NCI-H82 treated with DMSO at 0.1 percent for 48 hours (cell line): ENCODE data around the gene JARID2.
A peak's percentile ranks its signal among the peaks of the same experiment; 100 is the strongest.

Source experiments
- DNase-seq: peaks from one replicate; lab custom pipeline; 2025; ENCODE audit not compliant: unreplicated experiment; lab: John Stamatoyannopoulos, UW

The JARID2 gene

DNA sequence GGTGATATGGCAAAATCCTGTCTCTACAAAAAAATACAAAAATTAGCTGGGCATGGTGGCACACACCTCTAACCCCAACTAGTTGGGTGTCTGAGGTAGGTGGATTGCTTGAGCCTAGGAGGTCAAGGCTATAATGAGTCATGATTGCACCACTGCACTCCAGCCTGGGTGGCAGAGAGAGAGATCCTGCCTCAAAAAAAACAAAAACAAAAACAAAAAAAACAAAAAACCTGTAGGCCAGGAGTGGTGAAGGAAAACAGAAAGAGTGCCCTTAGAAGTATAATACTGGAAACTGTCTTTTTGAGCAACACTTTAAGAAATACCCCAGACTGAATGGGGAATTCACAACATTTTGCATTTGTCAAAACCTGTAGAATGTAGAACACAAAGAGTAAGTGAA, 85.3 kb downstream of the JARID2 start:
- no peak for DNase-seq

DNA sequence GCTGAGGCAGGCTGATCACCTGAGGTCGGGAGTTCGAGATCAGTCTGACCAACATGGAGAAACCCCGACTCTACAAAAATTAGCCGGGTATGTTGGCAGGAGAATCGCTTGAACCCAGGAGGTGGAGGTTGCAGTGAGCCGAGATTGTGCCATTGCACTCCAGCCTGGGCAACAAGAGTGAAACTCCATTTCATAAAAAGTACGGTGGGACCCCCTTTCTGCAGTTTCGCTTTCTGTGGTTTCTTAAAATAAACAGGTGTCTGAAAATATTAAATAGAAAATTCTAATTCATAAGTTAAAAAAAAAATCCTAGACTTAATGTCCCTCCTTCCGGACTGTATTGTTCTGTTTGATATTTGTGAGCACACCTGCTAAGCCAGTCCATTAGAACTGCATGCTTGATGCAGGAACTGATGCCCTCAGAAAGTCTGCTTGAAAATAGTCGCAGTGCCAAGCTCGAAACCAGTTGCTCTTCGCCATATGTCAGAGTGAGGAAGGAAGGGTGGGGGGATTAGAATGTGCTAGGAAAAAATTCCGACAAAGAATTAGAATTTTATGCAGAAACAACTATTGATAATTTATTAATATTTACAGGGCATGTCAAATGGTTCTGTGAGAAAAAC, 85.9 kb downstream of the JARID2 start:
- DNase-seq: no peak

DNA sequence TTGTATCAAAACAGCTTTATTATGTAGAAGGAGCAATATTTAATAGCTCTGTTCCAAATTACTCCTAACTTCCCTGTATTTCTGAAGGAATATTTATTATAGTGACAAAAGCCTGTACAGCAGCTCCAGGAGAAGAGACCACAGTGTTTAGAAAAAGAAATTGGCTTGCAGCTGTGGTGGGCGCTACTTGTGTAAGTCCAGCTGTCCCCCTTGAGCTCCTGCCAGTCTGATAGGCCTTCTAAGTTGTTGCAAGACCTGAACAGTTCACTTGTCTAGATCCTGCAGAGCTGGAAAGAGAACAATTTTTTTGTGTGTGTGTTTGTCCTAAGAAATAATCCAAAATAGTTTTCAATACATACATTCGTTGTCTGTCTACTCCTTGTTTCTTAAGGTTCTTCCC, 86.6 kb downstream of the JARID2 start:
- DNase-seq: peak; percentile 23

DNA sequence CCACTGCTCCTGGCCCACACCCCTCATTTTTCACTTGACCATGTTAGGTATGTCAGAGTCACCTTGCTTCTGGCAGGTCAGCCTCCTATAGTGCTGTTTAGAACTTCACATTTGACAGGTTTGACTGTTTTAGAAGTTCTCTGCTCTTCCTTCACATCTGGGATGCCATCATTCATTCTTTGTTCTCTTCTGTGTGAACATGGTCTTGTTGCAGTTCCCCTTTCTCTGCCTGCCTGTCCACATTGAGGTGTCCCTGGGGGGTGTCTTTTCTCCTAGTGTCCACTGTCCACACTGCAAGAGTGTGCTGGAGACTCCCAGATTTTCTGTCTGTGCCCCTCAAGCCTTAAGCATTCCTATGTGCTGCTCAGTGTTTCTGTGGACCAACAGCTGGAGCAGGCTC, 89.5 kb downstream of the JARID2 start:
- no peak for DNase-seq

DNA sequence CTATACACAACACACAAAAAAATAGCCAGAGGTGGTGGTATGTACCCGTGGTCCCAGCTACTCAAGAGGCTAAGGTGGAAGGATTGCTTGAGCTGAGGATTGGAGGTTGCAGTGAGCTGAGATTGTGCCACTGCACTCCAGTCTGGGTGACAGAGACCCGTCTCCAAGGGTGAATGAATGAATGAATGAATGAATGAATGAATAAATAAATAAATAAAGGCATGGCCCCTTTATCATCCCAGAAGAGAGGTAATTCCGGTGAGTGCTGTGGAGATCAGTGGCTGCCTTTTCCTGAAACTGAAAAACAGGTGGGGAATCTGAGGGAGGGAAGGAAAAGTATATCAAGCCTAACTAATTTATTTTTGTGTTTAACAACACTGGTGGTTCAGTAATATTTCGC, 90.0 kb downstream of the JARID2 start:
- DNase-seq: no peak

DNA sequence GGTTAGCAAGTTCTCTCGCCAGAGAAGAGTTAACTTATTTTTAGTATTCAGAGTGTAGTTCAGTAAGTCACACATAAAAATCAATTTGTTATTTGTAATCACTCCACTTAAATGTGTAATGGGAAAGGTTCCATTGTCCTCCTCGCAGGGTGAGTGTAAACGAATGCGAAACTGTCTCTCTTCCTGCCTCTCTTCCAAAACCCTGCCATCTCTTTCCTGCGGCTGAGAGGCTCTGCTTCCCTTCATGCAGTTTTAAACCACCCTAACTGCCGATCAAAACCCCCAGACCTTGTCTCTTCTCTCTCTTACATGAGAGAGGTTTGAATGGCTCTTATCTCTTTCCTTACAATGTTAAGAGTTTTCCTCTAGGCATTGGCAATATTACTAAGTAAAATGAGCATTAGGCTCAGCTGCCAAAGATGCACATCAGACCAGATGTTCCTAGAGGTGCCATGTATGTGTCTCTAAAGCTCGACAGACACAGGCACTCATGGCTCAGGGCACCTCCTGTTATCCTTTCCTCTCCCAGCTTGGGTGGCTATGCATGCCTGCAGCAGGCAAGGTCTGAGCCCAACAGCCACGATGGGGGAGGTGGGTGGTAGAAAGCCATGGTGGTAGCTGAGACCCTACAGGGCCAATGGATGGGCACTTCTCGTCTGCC, 91.2 kb downstream of the JARID2 start:
- no peak for DNase-seq

DNA sequence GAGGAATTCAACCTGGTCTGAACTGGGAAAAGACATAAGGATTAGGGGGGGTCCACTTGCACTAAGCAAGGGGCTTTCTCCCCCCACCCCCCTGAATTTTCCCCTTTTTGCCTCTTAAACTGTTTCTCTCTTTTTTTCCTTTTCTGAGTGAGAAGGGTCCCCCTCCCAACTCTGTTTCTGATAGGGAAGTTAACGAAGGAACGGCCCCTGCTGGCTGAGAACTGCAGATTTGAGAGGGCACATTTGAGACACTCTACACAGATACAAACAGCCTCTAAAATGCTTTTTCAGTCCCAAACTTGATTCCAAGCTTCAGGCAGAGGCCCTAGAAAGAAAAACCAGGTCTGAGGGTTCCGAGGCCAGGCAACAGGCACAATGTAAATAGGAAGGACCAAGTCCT, 91.7 kb downstream of the JARID2 start:
- no peak for DNase-seq

DNA sequence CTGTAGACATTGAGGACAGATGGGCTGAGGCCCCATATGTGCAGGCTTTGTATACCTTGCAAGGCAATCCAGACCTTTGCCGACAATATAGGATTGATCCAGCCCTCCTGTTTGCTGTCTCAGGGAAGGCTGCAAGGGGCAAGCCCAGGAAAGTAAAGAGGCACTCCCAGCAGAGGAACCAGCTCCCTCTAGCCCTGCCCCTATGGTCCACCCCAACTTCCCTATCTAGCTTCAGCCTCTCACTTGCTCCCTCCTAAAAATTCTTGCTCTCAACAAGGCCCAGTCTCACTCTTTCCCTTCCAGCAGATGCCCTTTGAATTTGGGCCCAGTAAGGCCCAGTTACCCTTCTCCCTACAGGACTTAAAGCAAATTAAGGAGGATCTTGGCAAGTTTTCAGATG, 92.6 kb downstream of the JARID2 start:
- peak; percentile 37 for DNase-seq

DNA sequence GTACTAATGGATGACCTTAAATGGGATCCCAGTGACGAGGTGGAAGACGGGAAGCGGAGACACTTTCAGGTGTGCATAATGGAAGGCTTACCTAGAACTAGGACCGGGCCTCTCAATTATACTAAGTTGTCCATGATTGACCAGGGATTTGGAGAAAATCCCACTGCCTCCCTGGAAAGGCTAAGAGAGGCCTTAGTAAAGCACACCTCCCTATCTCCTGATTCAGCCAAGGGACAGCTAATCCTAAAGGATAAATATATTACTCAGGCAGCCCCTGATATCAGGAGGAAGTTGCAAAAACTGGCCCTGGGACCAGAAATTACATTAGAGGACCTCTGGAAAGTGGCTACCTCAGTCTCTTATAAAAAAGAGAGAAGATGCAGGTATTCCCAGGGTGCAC, 93.2 kb downstream of the JARID2 start:
- no peak for DNase-seq

DNA sequence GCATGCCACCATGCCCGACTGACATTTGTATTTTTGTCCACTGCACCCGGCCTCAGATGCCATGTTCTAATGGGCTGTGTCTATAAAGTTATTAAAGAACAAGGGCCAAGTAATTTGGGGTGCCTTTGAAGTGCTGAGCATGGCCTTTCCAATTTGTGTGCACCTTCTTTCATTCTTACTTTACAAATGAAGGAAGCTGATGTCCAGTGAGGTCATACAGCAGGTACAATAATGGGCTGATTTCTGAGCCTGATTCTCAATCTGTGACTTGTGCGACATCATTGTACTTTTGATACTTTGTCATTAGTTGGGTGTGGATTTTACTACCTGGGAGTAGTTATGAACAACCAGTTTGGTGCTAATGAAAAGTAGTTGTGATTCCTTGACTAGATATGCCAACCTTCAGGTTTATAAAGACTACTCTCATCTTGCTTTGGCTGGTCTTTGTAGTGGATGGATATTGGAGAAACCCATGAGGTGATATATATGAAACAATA, 94.3 kb downstream of the JARID2 start:
- no peak for DNase-seq

DNA sequence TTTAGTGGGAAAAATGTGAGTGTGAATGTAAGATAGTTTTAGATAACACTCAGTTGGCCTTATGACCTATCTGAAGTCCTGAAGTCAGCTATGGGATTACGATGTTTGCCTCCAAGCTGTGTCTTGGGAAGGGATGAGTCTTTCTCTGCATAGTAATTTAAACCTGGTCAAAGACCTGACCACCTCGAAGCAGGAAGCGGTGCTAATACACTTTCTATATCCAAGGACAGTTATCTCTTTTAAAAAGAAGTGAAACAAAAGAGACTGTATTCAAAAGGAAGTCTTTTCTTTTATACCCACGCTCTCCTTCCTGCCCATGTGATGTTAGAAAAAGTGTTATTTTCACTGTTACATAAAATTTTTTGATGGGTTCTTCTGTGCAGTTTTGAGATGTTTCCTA, 94.9 kb downstream of the JARID2 start:
- no peak for DNase-seq

DNA sequence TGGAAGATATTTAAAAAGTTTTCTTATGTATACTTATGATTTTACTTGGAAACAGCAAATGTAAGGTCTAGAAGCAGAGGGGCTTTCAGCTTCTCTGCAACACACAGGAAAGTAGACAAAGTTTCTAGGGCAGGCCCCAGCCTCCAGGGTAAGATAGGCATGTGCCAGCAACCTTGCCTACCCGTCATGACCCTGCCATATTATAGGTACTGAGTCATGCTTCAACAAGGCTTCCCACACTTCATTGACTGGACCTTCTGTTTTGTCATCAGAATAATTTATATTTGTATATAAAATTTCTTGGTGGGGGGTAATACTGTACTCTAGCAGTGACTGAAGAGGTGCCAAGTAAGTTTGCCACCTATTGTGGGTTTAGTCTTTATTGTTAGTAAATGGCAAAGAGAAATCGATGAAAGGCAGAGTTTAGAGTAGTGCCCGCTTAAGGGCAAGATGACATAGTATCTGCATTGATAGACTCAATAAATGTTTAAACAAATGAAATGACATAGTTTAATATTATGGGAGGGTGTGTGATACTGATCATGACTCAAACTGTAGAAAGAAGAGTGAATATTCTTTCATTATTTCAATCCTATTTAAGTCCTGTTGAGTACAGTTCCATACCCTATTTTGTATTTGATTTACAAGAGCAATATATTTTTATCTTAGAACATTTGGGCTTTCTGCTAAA, 95.6 kb downstream of the JARID2 start:
- DNase-seq: no peak

DNA sequence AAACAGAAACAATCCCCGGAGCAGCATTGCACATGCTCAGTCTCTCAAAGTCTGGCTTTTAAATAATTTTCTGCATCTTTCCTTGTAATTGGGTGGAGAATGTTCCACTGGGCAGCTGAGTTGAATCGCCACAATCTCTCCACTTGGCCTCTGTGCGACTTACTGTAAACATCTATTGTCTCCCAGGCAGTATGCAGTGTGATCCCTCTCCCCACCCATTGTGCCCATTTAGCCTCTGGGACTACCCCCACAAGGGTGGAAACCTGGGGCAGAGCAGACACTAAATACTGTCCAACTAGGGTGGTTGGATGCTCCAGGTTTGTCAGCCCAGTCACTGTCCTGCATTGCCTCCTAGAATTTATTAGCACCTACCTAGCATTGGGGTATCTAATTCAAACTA, 96.2 kb downstream of the JARID2 start:
- no peak for DNase-seq

DNA sequence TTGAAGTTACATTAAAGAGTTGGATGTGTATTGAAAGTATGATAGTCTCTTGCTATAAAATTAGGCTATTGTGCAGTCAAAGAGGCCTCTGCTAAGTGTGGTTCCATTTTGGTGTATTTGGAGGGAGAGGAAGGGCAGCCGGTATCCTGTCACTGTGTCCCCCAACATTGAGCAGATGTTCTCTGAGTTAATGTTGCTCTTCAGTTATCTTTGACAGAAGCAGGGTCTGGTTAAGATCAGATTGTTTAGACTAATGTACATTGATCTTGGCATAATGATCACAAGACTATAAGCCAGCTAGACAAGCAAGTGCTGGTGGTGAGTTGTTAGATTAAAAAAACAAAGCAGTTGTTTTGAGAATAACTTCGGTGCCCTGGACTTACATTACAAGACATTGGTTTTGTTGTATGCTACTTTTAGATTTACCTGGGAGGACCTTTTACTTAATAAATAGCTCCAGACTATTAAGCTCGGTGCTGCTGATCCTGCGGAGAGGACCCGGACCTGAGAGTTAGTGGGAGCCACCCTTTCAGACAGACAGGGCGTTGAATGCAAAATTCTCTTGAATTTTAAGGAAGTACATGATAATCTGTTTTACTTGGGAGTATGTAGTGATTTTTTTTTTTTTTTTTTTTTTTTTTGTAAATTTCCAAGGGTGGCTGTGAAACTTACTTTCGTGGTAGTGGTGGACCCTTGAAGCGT, 97.8 kb downstream of the JARID2 start:
- peak; percentile 66 for DNase-seq

DNA sequence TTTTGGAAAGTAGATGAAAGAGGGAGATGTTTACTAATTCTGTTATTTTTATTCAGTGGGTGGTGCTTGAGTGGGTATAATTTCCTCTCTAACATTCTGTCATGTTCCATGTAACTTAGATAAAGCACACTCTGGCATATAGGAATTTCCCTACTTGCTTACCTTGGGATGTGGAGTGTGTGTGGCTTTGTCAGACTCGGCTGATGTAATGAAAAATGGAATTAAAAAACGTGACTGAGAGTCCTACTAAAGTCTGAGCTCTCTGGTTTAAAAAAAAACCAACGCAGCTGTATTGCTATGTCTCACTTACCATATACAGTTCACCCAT, 98.3 kb downstream of the JARID2 start:
- no peak for DNase-seq

DNA sequence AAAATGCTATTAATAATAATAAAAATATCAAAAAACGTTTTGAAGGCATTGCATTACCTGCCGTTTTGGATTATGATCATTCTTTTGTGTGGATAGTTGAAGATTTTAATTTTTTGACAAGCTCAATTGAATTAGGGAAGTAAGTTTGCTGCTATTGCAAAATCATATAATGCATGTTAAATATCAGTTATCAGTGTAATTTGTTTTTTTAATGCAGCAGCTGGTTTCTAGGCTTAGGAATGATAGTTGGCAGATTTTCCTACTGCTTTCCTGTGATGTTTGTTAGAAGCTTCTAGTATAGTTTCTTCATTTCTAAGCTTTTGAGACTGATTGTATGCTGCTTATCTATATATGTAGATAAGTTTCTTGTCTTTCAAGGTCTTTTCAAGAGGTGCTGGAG, 99.0 kb downstream of the JARID2 start:
- no peak for DNase-seq

DNA sequence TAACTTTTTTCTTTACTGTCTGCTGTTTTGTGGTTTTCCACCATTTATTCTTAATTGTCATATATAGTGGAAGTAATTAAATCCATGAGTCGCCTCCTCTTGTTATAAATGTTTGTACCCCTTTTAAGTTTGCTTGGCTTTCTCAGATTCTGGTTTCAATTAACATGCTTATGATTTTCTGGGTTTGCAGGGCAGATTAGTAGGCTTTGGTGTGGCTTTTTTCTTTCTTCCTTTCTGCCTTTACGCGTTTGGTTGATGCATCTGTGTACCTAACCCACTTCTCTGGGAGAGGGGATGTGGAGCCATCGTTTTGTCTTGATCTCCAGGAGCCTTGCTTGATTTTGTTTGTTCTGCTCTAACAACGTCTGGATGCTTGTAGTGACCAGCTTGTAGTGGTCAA, 100.4 kb downstream of the JARID2 start:
- DNase-seq: no peak

DNA sequence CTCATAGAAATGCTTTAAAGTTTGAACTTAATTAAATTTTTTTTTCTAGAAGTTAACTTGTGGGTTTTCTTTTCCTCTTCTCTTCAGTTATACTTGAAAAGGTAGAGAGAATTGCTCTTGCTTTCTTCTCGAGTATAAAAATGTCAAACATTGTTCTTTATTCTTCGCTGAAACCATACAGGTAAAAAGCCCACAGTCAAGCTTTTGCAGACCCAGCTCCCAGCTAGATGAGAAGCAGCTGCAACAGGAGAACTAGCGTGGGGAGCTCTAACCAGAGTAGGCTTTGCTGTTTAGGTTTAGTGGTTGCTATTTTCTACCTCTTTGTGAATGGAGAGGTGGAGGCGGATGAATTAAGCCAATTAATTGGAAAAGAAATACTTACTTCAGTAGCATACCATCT, 102.7 kb downstream of the JARID2 start:
- no peak for DNase-seq

DNA sequence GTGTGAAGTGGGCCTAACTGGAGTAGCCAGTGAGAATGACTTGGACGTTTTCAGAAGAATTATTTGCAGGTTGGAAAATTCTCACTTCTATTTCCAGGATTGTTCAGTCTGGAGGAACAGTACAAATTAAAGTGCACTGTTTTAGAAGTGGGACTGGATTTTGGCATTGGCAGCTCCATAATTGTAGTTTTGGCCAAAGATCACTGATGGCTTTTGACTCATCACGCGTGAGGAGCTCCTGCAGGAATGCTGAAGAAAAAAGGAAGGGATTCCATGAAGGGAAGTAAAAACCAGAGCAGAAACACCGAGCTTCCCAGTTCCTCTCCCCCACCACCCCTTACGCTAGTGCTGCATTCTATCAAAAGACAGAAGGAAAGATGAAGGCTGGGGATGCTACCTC, 103.5 kb downstream of the JARID2 start:
- DNase-seq: no peak

DNA sequence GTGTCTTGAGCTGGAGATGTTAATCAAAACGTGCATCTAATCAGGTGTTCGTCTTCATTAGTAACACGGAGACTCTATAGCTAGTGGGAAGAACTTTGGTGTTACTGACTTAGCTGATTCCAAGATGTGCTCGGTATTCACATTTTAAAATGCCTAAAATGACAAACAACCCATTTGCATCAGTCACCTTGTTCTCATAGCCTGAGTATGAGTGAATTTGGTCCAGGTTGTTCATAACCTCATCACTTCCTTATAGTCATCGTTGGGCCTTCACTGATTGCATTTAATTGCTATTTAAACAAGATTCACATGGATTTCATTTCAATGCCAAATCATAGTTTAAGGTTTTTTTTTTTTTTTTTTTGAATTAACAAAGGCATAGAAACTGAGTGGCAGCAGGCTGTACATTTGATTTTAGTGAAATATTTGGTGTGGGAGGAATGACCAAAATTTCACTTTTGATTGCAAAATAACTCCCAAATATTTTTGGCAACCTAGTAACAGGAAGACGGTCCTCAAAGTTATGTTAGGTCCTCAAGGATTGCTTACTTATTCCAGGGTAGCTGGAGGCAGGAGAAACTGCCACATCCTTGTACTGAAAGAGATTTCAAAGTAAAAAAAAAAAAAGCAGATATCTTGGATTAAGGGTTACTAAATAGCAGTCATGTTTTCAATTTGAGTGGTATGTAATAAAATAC, 104.7 kb downstream of the JARID2 start:
- no peak for DNase-seq

DNA sequence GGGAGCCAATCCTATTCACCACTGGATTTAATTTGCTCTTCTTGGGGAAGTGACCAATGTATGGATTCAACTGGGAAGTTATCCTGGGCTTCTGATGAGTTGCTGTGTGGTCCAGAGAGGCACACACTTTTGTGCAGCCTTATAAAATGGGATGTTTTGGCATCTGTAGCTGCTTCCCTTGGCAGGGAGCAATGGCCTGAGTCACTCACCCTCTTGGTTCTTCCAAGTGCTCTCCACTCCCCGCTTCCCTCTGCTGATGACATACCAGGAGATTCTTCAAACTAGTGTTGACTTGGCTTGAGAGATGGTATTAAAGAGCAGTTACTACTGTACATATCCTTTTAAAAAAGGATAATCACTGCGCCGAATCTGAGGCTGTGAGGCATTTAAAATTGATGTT, 105.8 kb downstream of the JARID2 start:
- DNase-seq: no peak
